ENCODE data around the gene ZNF155.

The ZNF155 gene

DNA sequence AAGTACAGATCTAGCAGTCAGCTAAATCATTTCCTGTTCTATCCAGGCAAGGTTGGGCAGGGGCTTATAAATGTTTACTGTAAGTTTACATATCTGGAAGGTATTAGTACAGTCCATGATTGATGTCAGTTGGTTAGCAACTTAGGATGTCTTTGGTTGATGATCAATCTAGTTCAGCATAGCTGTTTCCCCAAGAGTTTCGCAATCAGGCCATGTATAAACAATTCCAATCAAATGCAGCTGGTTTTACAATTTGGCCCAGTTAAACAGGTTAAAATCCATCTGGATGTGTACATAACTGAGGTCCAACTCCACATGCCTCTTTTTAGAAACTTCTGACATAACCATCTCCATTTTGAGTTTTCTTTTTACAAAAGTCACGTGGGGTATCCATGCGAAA lies 26.1 kb upstream of the ZNF155 start:
- Histone ChIP-seq H3K4me3 (ENCODE audit: low read depth, low read length) (no peak overlapping the region), H3K27ac (ENCODE audit: low read depth, low read length) (no peak overlapping the region), H3K4me1 (ENCODE audit: control insufficient read depth, insufficient read depth, low read length) (no peaks in the 10 kb centered on the region), H3K9me3 (ENCODE audit: control insufficient read depth, insufficient read depth, low read depth, low read length) (peaks cover 71% of the 10 kb centered on the region), H3K27me3 (ENCODE audit: control insufficient read depth, insufficient read depth, low read length) (no peaks in the 10 kb centered on the region), H3K36me3 (ENCODE audit: control insufficient read depth, insufficient read depth, low read length) (peaks cover 28% of the 10 kb centered on the region), H3K9ac (ENCODE audit: low read length) (no peak overlapping the region)

DNA sequence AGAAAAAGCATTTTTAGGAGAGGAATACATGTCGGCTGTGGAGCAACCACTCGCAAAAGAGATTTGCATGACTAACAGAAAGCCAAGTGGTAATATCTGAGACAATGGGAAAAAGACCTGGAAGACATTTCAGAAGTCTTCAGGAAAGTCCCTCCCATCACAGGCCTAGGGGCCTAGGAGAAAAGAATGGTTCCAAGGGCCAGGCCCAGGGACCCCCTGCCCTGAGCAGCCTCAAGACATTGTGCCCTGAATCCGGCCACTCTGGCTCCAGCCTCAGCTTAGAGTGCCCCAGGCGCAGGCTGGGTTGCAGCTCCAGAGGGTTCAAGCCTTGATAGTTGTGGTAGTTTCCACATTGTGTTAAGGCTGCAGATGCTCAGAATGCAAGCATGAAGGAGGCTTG lies 23.6 kb upstream of the ZNF155 start:
- no peaks in the 10 kb centered on the region for H3K27me3 ChIP-seq (ENCODE audit: control insufficient read depth, insufficient read depth, low read length)
- no peak overlapping the region for H3K27ac ChIP-seq (ENCODE audit: low read depth, low read length)
- H3K4me3 ChIP-seq (ENCODE audit: low read depth, low read length), result no peak overlapping the region
- no peaks in the 10 kb centered on the region for H3K4me1 ChIP-seq (ENCODE audit: control insufficient read depth, insufficient read depth, low read length)
- no peak overlapping the region for H3K9ac ChIP-seq (ENCODE audit: low read length)
- H3K9me3 ChIP-seq (ENCODE audit: control insufficient read depth, insufficient read depth, low read depth, low read length), result peaks cover 79% of the 10 kb centered on the region
- H3K36me3 ChIP-seq (ENCODE audit: control insufficient read depth, insufficient read depth, low read length), result peaks cover 38% of the 10 kb centered on the region

DNA sequence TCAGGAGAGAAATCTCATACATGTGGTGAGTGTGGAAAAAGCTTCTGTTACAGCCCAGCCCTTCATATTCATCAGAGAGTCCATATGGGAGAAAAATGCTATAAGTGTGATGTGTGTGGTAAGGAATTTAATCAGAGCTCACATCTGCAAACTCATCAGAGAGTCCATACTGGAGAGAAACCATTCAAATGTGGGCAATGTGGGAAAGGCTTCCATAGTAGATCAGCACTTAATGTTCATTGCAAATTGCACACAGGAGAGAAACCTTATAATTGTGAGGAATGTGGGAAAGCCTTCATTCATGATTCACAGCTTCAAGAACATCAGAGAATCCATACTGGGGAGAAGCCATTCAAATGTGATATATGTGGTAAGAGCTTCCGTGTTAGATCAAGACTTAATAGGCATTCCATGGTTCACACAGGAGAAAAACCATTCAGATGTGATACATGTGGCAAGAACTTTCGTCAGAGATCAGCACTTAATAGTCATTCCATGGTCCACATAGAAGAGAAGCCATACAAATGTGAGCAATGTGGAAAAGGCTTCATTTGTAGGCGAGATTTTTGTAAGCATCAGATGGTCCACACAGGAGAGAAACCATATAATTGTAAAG lies 17.8 kb upstream of the ZNF155 start:
- H3K27ac ChIP-seq (ENCODE audit: low read depth, low read length), result no peak overlapping the region
- peaks cover 91% of the 10 kb centered on the region for H3K9me3 ChIP-seq (ENCODE audit: control insufficient read depth, insufficient read depth, low read depth, low read length)
- H3K36me3 ChIP-seq (ENCODE audit: control insufficient read depth, insufficient read depth, low read length), result peaks cover 75% of the 10 kb centered on the region
- peak overlapping the region; percentile 6; the same call in 1 of the 2 replicates for H3K4me3 ChIP-seq (ENCODE audit: low read depth, low read length)
- H3K4me1 ChIP-seq (ENCODE audit: control insufficient read depth, insufficient read depth, low read length), result no peaks in the 10 kb centered on the region
- H3K27me3 ChIP-seq (ENCODE audit: control insufficient read depth, insufficient read depth, low read length), result no peaks in the 10 kb centered on the region
- no peak overlapping the region for H3K9ac ChIP-seq (ENCODE audit: low read length)

DNA sequence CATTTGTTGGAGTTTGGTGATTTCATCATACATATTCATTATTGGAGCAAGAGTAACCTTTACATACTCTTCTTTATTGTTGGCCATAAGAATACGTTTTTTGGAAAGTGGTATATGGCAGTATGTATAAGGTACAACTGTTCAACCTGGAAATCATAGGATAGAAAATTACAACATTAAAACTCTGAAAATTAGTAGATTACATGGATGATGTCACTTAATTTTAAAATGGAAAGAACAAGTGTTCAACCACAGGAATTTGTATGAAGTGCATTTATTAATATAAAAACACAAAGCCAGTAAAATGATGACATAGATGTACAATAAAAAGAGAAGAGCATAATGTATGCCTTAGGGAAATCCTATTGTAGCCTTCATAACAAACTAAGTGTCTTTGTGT lies 7.3 kb upstream of the ZNF155 start:
- no peak overlapping the region for H3K27ac ChIP-seq (ENCODE audit: low read depth, low read length)
- peaks cover 50% of the 10 kb centered on the region for H3K9me3 ChIP-seq (ENCODE audit: control insufficient read depth, insufficient read depth, low read depth, low read length)
- H3K9ac ChIP-seq (ENCODE audit: low read length), result no peak overlapping the region
- H3K4me1 ChIP-seq (ENCODE audit: control insufficient read depth, insufficient read depth, low read length), result no peaks in the 10 kb centered on the region
- H3K27me3 ChIP-seq (ENCODE audit: control insufficient read depth, insufficient read depth, low read length), result no peaks in the 10 kb centered on the region
- no peaks in the 10 kb centered on the region for H3K36me3 ChIP-seq (ENCODE audit: control insufficient read depth, insufficient read depth, low read length)
- H3K4me3 ChIP-seq (ENCODE audit: low read depth, low read length), result no peak overlapping the region

DNA sequence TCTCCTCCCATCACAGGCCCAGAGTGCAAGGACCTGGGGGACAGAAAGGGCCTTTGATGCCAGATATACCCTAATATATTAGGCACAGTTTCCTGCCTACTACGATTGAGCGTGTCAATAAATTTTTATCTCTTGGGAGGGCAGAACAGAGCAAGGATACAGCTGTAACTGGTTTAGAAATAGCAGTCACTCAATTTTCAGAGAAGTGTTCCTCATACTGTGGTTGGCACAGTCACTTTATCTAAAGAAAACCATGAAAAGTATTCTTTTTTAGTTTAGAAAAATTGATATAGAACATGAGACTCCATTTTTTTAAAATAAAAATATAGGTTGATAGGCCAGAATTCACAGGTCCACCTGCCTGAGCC lies 460 bp upstream of the ZNF155 start:
- Histone ChIP-seq H3K4me3 (ENCODE audit: low read depth, low read length) (peak overlapping the region; percentile 24; the same call in 1 of the 2 replicates), H3K4me1 (ENCODE audit: control insufficient read depth, insufficient read depth, low read length) (no peaks in the 10 kb centered on the region), H3K36me3 (ENCODE audit: control insufficient read depth, insufficient read depth, low read length) (0 out of 2 replicates have a peak, but pooled peaks cover 2% of the 10 kb centered on the region), H3K9me3 (ENCODE audit: control insufficient read depth, insufficient read depth, low read depth, low read length) (peaks cover 2% of the 10 kb centered on the region; the same call in 1 of the 2 replicates), H3K27ac (ENCODE audit: low read depth, low read length) (no peak overlapping the region), H3K9ac (ENCODE audit: low read length) (no peak overlapping the region), H3K27me3 (ENCODE audit: control insufficient read depth, insufficient read depth, low read length) (no peaks in the 10 kb centered on the region)

DNA sequence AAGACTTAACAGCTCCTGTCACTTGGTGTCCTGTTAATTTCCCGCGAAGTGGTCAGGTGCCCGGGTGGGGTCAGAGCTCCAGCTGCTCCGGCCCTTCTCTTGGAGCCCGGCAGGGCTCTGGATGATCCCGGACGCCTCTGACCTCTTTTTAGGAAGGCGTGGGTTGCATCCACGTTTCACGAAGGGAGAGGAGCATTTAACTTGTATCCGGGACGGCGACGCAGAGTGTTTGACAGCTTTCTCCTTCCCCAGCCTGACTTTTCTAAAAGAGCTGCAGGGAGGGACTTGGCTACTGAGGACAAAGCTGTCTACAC lies 656 bp downstream of the ZNF155 start:
- H3K9me3 ChIP-seq (ENCODE audit: control insufficient read depth, insufficient read depth, low read depth, low read length), result peaks cover 2% of the 10 kb centered on the region; the same call in 1 of the 2 replicates
- no peak overlapping the region for H3K27ac ChIP-seq (ENCODE audit: low read depth, low read length)
- H3K9ac ChIP-seq (ENCODE audit: low read length), result peak overlapping the region; percentile 77
- H3K4me1 ChIP-seq (ENCODE audit: control insufficient read depth, insufficient read depth, low read length), result no peaks in the 10 kb centered on the region
- H3K4me3 ChIP-seq (ENCODE audit: low read depth, low read length), result peak overlapping the region; percentile 93
- H3K36me3 ChIP-seq (ENCODE audit: control insufficient read depth, insufficient read depth, low read length), result peaks cover 6% of the 10 kb centered on the region
- no peaks in the 10 kb centered on the region for H3K27me3 ChIP-seq (ENCODE audit: control insufficient read depth, insufficient read depth, low read length)

DNA sequence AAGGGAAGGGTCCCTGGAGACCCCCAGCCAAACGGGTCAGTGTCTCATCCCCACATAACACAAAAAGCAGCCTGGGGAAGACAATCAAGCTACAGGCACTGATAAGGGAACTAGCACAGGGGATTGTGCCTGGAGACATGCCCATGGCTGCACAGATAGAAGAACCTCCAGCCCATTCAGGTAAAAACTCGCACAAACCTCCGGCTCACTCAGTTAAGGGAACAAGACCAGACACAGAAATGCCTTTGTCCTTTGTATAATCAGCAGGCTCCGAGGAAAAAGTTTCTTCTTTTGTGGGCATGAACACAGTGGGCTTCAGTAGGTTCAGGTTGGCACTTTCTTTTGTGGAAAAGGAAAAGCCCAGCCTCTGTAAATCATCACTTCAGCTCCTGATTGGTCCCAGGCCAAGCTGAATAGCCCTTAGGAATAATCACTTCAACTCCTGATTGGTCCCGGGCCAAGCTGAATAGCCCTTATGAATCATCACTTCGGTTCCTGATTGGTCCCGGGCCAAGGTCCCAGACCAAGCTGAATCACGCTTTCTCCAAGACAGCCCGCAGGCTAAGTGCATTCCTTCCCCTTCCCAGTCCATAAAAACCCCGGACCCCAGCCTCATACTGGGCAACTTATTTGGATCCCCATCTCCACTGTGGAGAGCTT lies 13.8 kb downstream of the ZNF155 start:
- Histone ChIP-seq H3K9ac (ENCODE audit: low read length) (no peak overlapping the region), H3K4me1 (ENCODE audit: control insufficient read depth, insufficient read depth, low read length) (peaks cover 4% of the 10 kb centered on the region), H3K36me3 (ENCODE audit: control insufficient read depth, insufficient read depth, low read length) (peaks cover 35% of the 10 kb centered on the region), H3K27ac (ENCODE audit: low read depth, low read length) (no peak overlapping the region), H3K9me3 (ENCODE audit: control insufficient read depth, insufficient read depth, low read depth, low read length) (no peaks in the 10 kb centered on the region), H3K27me3 (ENCODE audit: control insufficient read depth, insufficient read depth, low read length) (no peaks in the 10 kb centered on the region), H3K4me3 (ENCODE audit: low read depth, low read length) (no peak overlapping the region)

DNA sequence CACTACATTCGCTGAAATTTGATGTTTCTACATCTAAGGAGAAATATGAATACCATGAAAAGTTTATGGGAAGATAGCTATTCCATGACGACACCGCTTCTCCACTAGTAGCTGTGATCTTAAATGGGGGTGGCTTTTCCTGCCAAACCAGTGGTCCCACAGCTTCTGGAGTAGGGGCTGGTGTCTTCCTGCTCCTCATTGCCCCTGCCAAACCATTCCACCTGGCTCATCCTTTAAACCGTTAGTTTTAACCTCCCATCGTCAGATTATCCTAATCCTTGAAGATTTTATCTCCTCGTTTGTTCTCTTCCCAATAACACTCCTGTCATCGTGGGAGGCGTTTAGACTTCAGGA lies 18.2 kb downstream of the ZNF155 start:
- no peaks in the 10 kb centered on the region for H3K27me3 ChIP-seq (ENCODE audit: control insufficient read depth, insufficient read depth, low read length)
- H3K4me1 ChIP-seq (ENCODE audit: control insufficient read depth, insufficient read depth, low read length), result peaks cover 9% of the 10 kb centered on the region
- H3K9ac ChIP-seq (ENCODE audit: low read length), result peak overlapping the region; percentile 58
- no peak overlapping the region for H3K27ac ChIP-seq (ENCODE audit: low read depth, low read length)
- H3K9me3 ChIP-seq (ENCODE audit: control insufficient read depth, insufficient read depth, low read depth, low read length), result no peaks in the 10 kb centered on the region
- peak overlapping the region; percentile 75 for H3K4me3 ChIP-seq (ENCODE audit: low read depth, low read length)
- peaks cover 8% of the 10 kb centered on the region for H3K36me3 ChIP-seq (ENCODE audit: control insufficient read depth, insufficient read depth, low read length)

DNA sequence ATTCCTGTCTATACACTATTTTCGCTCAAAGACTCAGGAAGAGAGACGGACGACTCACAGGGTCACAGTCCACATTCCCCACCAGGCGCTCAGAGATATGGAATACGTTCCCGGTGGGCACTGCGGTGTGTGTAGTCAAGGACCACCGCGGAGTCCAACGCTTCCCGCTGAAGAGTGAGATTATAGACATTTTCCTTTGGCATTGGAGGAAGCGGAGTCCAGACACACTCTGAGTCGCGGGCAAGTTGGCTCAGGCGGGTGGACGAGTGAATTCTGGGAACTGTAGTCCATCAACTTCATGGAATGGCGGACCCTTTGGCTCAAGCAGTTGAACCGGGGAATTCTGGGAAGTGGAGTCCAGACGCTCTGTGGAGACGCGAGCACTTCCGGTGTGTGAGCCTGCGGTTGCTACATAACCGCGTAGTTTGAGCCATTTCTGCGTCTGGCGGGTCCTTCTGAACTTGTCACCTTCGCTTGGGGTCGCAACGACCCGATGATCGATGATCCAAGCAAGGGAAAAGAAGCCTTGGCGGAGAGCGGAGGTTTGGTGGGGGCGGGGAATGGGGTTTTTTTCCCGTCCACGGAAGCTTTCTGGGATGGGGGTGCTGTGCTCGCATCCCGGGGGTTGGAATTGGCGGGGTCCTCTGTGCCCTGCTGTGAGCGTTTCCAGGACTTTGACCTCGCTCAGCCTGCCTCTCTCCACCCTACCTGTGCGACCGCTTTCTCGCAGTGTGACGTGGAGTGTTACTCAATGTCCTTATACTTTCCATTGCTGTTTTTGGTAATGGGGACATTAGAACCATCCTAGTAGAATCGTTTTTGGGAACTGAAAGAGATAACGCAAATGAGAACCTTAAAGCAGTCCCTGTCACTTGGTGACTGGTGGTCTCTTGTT lies 18.8 kb downstream of the ZNF155 start, which contains the start of gene ZNF230:
Gene ZNF230, plus strand, starts transcription at position 392 of the 895 bp plus-strand sequence. CDS start 4,122 bp downstream, outside the sequence.
- Histone ChIP-seq H3K9me3 (ENCODE audit: control insufficient read depth, insufficient read depth, low read depth, low read length) (peaks cover under 1% of the 10 kb centered on the region; the same call in 1 of the 2 replicates), H3K27me3 (ENCODE audit: control insufficient read depth, insufficient read depth, low read length) (no peaks in the 10 kb centered on the region), H3K4me1 (ENCODE audit: control insufficient read depth, insufficient read depth, low read length) (peaks cover 9% of the 10 kb centered on the region), H3K4me3 (ENCODE audit: low read depth, low read length) (peak within 1 kb of the TSS; percentile 75), H3K36me3 (ENCODE audit: control insufficient read depth, insufficient read depth, low read length) (peaks cover 8% of the 10 kb centered on the region), H3K27ac (ENCODE audit: low read depth, low read length) (no peak within 1 kb of the TSS), H3K9ac (ENCODE audit: low read length) (peak within 1 kb of the TSS; percentile 64)

DNA sequence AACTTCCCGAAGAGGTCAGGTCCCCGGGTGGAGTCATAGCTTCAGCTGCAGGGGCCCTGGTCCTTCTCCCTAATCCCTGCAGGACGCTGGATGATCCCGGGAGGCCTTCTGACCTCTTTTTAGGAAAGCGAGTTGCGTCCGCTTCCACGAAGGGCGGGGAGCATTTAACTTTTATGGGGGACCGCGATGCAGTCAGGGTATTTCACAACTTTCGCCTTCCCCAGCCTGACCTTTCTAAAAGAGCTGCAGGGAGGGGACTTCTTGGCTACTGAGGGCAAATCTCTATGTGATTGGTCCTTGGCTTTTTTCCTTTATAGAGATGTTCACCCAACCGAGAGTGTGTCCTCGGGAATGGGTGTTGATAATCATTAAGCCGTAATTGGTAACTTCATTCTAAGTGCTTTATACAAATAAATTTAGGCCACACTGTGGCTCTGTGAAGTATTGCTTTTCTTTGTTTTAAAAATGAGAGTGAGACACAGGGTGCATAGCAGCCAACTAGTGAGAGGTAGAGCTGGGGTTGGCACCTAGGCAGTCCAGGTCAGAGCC lies 19.5 kb downstream of the ZNF155 start:
- Histone ChIP-seq H3K4me1 (ENCODE audit: control insufficient read depth, insufficient read depth, low read length) (peaks cover 9% of the 10 kb centered on the region), H3K36me3 (ENCODE audit: control insufficient read depth, insufficient read depth, low read length) (peaks cover 13% of the 10 kb centered on the region), H3K4me3 (ENCODE audit: low read depth, low read length) (peak overlapping the region; percentile 75), H3K9ac (ENCODE audit: low read length) (peak overlapping the region; percentile 64), H3K27ac (ENCODE audit: low read depth, low read length) (no peak overlapping the region), H3K27me3 (ENCODE audit: control insufficient read depth, insufficient read depth, low read length) (no peaks in the 10 kb centered on the region), H3K9me3 (ENCODE audit: control insufficient read depth, insufficient read depth, low read depth, low read length) (peaks cover 4% of the 10 kb centered on the region; the same call in 1 of the 2 replicates)

All from HUES6 (cell line).